Posterior vena cava (tissue), 2 donors: ENCODE data around the gene POLG2. TPM values are rescaled to one million over a fixed set of nuclear protein-coding genes. Genes with fewer than 3 reads are reported as not detected.
"Not testable (repeated sequence)": the region's sequence is repeated elsewhere in the genome, so short reads cannot be mapped to it uniquely, and the experiment has no call there.

Experiments
- DNase-seq: peaks from one replicate; pipeline ENCODE4 v3.0.0-alpha.2; 2020; ENCODE audit warnings: low spot score
- intact Hi-C, 2 donors: fragments of 100-400 bp; cut with DNase I; formaldehyde crosslinking; loops; one replicate each; pipeline versions ENCODE4 v1.14.1 to v1.14.2; 2022 to 2023
- microRNA-seq, 2 donors: library from miRNA; unstranded; fragments of <30 nt; microRNA quantifications; one replicate each; pipeline ENCODE4 v1.2.0, GENCODE V29; 2020 to 2021; ENCODE audit warnings: borderline microRNAs expressed in 2 of 2
- total RNA-seq, 2 donors: library from RNA; stranded (reverse); fragmentation: NEBNext Ultra II Directional; extraction: Animal tissue kit (Norgen Biotek cat#: 25700); gene quantifications; one replicate each; pipeline ENCODE4 v1.2.1, GENCODE V29; 2021
- donor health status: DM: yes; HTN: yes; CAD: no.
- donor health status: DM: yes; HTN: yes; CAD: no.

The POLG2 gene
- total RNA-seq, 2 donors from 2014 or later: 10.3 to 10.7 TPM

GRCh38 chr17:64449545-64449944 lies 47.3 kb downstream of the POLG2 start:
- intact Hi-C loops: no loop called here
- no peak for DNase-seq

GRCh38 chr17:64448665-64449512 lies 48.0 kb downstream of the POLG2 start, which contains the start of gene MILR1:
Gene MILR1, plus strand, starts transcription at chr17:64449115. Its CDS starts 54 bp downstream, at chr17:64449169.
- DNase-seq: no peak
- intact Hi-C loops: no loop called here

GRCh38 chr17:64447526-64447925 lies 49.3 kb downstream of the POLG2 start:
- intact Hi-C loops: no loop called here
- no peak for DNase-seq

GRCh38 chr17:64443086-64443760 lies 53.6 kb downstream of the POLG2 start:
- no peak for DNase-seq
- intact Hi-C loops: no loop called here

GRCh38 chr17:64442541-64442971 lies 54.3 kb downstream of the POLG2 start:
- DNase-seq: no peak
- intact Hi-C loops: no loop called here

- no peak for DNase-seq
- intact Hi-C loops: no loop called here
These were observed 54.9 kb downstream of the POLG2 start for GRCh38 chr17:64441772-64442540.

GRCh38 chr17:64439956-64440355 lies 56.9 kb downstream of the POLG2 start:
- no peak for DNase-seq
- intact Hi-C loops: no loop called here

GRCh38 chr17:64439521-64439920 lies 57.3 kb downstream of the POLG2 start:
- intact Hi-C loops, DNase-seq: not testable (repeated sequence)

GRCh38 chr17:64437944-64438525 lies 58.8 kb downstream of the POLG2 start:
- intact Hi-C loops: no loop called here
- DNase-seq: no peak

- intact Hi-C loops: no loop called here
- no peak for DNase-seq
These were observed 65.3 kb downstream of the POLG2 start for GRCh38 chr17:64431534-64431933.

GRCh38 chr17:64430036-64430435 lies 66.8 kb downstream of the POLG2 start:
- intact Hi-C loops, DNase-seq: not testable (repeated sequence)

GRCh38 chr17:64428406-64428805 lies 68.4 kb downstream of the POLG2 start:
- DNase-seq: no peak
- intact Hi-C loops: no loop called here

Small RNA genes lying within 50 kb of the gene (microRNA-seq; reads per million reads assigned to microRNA genes)
- 5.2 to 11.9 reads per million in 2 donors for gene MIR3064
- gene MIR5047: 0 reads per million in 2 donors

Other genes starting within 250 kb of the POLG2 start
- gene TEX2, start 233.8 kb downstream of the POLG2 start, total RNA-seq: 10 to 100 TPM; 24.6 to 27.4 TPM
- 100 to 1,000 TPM; 289 to 316 TPM for gene PECAM1, start 106.2 kb downstream of the POLG2 start, total RNA-seq
- 10 to 100 TPM in 1 of 2 donors, 1 to 10 TPM in 1; 9.4 to 18.9 TPM for gene MILR1, start 47.9 kb downstream of the POLG2 start, total RNA-seq
- 100 to 1,000 TPM; 615 to 636 TPM for gene DDX5, start 9.2 kb upstream of the POLG2 start, total RNA-seq
- gene CEP95, start 9.9 kb upstream of the POLG2 start, total RNA-seq: 10 to 100 TPM; 29.7 to 33.0 TPM
- gene SMURF2, start 165.3 kb upstream of the POLG2 start, total RNA-seq: 10 to 100 TPM; 23.8 to 28.4 TPM